HS-5 (cell line): ENCODE results near the gene ZYG11B.
"Not testable (repeated sequence)": the region's sequence is repeated elsewhere in the genome, so short reads cannot be mapped to it uniquely, and the experiment has no call there.

Experiments used
- DNase-seq: peaks from one replicate; pipeline ENCODE4 v3.0.0-alpha.2; 2012; ENCODE audit warnings: low read depth

Gene ZYG11B

GRCh38 chr1:52756020-52756419 lies 29.8 kb downstream of the ZYG11B start:
- DNase-seq = no peak

DNA sequence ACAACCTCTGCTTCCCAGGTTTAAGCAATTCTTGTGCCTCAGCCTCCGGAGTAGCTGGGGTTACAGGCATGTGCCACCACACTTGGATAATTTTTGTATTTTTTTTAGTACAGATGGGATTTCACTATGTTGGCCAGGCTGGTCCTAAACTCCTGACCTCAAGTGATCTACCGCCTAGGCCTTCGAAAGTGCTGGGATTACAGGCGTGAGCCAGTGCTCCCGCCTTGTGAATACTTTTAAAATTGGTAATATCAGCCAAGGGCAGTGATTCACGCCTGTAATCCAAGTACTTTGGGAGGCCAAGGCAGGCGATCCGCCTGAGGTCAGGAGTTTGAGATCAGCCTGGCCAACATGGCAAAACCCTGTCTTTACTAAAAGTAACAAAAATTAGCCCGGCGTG lies 33.7 kb downstream of the ZYG11B start:
- no peak for DNase-seq

- no peak for DNase-seq
Measured at GRCh38 chr1:52767596-52768280, 41.5 kb downstream of the ZYG11B start.

DNA sequence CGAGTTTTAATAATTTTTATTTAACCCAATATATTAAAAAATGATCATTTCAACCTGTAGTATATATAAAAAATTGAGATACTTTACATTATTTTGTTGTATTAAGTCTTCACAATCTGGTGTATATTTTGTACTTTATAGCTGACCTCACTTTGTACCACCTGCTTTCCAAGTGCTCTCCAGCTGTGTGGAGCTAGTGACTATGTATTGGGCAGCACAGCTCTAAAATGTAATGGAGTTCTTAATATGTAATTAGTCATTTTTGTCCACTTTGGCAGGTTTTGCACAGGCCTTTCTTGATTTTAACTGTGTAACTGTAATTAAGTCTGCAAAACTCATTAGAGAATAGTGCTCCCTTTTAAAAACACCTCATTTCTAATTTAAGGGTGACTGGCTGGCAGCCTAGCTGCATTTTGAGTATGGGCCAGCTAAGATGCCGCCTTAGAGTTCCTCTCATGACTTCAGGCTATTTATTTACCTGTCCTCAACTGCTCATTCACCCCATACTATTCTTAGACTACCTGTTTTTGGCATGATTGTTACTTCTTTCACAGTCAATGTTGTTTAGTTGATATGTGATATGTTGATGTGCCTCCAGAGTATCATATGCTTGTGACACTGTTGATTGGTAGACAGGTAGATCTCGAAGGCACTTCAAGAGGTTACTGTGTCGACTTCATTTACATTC lies 43.2 kb downstream of the ZYG11B start:
- no peak for DNase-seq

DNA sequence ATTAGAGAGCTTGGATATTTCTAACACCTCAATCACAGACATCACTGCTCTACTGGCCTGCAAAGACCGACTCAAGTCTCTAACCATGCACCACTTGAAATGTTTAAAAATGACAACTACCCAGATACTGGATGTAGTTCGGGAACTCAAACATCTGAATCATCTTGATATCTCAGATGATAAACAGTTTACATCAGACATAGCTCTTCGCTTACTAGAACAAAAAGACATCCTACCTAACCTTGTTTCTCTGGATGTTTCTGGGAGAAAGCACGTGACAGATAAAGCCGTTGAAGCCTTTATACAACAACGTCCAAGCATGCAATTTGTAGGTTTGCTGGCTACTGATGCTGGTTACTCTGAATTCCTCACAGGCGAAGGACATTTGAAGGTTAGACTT lies 45.1 kb downstream of the ZYG11B start:
- no peak for DNase-seq

GRCh38 chr1:52786148-52786547 lies 59.9 kb downstream of the ZYG11B start:
- DNase-seq = no peak

GRCh38 chr1:52790429-52790828 lies 64.2 kb downstream of the ZYG11B start:
- not testable (repeated sequence) for DNase-seq

DNA sequence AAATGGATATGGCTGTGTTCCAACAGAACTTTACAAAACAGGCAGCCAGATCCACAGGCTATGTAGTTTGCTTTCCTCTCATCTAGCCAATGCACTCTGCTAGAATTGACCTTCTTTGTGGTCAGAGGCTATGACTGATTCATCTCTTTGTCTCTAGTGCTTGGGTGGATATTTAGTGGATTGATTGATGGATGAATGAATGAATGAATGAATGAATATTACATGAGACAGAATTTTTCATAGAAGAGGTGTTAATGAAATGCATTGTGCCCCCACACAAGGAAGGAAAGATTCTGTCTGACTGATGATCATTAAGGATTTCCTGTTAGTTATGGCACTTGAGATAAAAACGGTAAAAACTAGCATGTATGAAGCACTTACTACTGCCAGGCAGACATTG lies 65.8 kb downstream of the ZYG11B start:
- DNase-seq = no peak

DNA sequence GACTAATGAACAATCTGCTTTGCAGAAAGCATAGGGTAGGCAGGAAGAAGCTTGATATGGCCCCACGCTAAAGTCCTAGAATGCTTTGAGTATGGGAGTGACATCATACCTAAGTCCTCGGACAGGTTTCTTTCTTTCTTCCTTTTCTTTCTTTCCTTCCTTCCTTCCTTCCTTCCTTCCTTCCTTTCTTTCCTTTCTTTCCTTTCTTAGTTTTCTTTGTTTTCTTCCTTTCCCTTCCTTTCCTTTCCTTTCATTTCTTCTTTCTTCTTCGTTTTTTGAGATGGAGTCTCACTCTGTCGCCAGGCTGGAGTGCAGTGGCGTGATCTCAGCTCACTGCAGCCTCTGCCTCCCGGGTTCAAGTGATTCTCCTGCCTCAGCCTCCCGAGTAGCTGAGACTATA lies 67.5 kb downstream of the ZYG11B start:
- DNase-seq = not testable (repeated sequence)

DNA sequence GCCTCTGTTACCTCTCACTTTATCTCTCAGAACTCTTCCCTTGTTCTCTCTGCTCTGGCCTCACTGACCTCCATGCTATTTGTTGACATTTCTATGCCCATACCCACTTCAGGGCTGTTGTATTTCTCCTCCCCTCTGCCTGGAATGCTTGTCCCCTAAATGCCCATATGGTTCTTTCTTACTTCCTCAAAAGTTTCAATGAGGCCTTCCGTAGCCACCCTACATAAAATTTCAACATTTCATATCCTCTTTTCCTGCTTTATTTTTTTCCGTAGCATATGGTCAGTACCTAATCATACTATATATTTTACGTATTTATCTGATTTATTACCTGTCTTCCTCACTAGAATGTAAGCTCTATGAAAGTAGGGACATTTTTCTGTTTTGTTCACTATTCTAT lies 69.2 kb downstream of the ZYG11B start:
- no peak for DNase-seq

DNA sequence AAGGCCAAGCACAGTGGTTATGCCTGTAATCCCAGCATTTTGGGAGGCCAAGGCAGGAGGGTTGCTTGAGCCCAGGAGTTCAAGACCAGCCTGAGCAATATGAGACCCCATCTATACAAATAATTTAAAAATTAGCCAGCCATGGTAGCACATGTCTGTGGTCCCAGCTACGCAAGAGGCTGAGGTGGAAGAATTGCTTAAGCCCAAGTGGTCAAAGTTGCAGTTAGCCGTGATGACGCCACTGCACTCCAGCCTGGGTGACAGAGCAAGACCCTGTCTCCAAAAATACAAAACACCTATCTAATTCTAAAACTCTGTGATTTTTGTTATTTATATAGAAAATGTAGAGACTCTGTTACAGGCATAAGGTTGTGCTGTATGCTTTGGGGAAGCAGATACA lies 72.1 kb downstream of the ZYG11B start:
- DNase-seq = no peak

DNA sequence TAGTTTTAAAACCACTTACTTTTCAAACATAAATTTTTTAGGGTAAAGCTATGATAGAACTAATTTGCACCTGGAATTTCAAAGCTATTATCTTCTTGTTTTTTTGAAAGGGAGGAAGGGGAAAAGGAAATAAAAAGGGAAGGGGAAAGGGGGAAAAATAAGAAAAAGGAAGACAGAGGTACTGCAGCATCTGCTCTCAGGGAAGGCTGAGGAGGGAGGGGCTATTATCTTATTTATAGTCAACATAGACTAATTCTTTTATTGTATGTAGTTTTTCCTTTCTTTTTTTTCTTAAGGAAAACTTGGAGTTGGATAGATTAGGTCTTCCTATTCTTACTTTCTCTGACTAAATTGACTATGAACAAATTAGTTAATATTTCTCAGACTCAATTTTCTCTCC lies 74.8 kb downstream of the ZYG11B start:
- DNase-seq = no peak

DNA sequence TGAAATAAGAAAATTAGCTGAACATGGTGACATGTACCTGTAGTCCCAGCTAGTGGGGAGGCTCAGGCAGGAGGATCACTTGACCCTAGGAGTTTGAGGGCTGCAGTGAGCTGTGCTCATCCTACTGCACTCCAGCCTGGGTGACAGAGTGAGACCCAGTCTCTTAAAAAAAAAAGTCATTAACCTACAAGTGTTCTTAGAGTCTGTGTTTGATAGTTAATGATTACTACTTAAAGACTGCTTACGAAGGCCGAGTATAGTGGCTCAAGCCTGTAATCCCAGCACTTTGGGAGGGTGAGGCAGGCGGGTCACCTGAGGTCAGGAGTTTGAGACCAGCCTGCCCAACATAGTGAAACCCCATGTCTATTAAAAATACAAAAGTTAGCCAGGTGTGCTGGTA lies 77.8 kb downstream of the ZYG11B start:
- DNase-seq = not testable (repeated sequence)

DNA sequence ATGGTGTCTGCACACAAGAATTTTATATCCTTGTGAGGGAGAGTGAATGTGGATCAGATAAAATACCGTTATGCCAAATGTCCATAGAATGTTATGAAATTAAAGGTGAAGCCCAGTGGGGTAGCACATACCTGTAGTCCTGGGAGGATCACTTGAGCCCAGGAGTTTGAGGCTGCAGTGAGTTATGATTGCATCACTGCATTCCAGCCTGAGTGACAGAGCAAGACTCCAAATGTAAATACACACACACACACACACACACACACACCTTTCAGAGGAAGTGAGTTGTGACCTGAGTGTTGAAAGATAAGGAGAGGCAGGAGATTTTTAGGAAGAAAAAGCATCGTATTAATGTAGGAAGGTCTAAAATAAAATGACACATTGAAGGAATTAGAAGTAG lies 88.2 kb downstream of the ZYG11B start:
- no peak for DNase-seq

- not testable (repeated sequence) for DNase-seq
Measured at GRCh38 chr1:52820830-52821229, 94.6 kb downstream of the ZYG11B start.

- DNase-seq = no peak
Measured at GRCh38 chr1:52825868-52826267, 99.6 kb downstream of the ZYG11B start.

- no peak for DNase-seq
Measured at GRCh38 chr1:52834798-52835197, 108.5 kb downstream of the ZYG11B start.

GRCh38 chr1:52836035-52836434 lies 109.8 kb downstream of the ZYG11B start:
- DNase-seq = no peak

GRCh38 chr1:52839175-52839574 lies 112.9 kb downstream of the ZYG11B start:
- DNase-seq = not testable (repeated sequence)

- peak; percentile 65 for DNase-seq
Measured at GRCh38 chr1:52842643-52843310, 116.5 kb downstream of the ZYG11B start, which contains the start of gene ZYG11A. ZYG11A (plus strand) TSS chr1:52842760; CDS start chr1:52842884, 124 bp downstream.

DNA sequence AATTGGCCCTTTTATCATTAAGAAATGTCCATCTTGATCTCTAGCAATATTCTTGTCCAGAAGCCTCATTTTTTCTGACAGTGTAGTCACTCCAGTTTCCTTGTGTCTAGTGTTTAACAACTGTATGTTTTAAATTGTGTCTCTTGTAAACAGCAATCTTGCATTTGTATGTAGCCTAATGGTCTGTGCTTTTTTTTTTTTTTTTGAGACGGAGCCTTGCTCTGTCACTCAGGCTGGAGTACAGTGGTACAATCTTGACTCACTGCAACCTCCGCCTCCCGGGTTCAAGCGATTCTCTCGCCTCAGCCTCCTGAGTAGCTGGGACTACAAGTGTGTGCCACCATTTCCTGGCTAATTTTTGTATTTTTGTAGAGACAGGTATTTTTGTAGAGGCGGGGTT lies 118.9 kb downstream of the ZYG11B start:
- not testable (repeated sequence) for DNase-seq

DNA sequence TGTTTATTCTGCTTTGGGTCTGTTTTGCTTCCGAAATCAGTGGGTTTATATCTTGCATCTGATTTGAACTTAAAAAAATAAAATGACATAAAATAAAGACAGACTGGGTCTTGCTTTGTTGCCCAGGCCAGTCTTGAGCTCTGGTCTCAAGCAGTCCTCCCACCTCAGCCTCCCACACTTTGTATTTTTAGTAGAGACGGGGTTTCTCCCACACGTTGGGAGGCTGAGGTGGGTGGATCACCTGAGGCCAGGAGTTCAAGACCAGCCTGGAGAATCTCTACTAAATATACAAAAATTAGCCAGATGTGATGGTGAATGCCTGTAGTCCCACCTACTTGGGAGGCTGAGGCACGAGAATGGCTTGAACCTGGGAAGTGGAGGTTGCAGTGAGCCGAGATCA lies 122.2 kb downstream of the ZYG11B start:
- DNase-seq = no peak

DNA sequence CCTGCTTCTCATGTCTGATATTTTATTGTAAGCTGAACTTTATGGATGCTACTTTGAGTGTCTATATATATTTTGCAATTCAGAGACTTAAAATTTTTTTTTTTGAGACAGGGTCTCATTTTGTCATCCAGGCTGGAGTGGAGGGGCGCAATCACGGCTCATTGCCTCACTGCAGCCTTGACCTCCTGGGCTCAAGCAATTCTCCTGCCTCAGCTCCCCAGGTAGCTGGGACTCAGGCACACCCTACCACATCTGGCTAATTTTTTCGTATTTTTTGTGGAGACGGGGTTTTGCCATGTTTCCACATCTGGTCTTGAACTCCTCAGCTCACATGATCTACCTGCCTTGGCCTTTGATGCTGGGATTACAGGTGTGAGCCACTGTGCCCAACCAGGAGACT lies 124.7 kb downstream of the ZYG11B start:
- DNase-seq = no peak
